K562 (cell line): Measurements from ENCODE around the gene VAMP8. TPM values are rescaled to one million over a fixed set of nuclear protein-coding genes. Genes with fewer than 3 reads are reported as not detected.

Experiments
- CTCF ChIP-seq, 3 experiments: IDR thresholded peaks in 2 of 3; conservative IDR thresholded peaks in 1 of 3; 2 replicates each; pipeline ENCODE4 v1.5.1; 2011 to 2012; ENCODE audit warnings: low read length in 3 of 3, mild to moderate bottlenecking in 3 of 3, control low read depth in 2 of 3, improper control_type of control experiment in 1 of 3, inconsistent platforms in 1 of 3, low read depth in 1 of 3, mixed read lengths in 1 of 3, moderate library complexity in 1 of 3; ENCODE audit not compliant: insufficient read depth in 2 of 3
- DNMT1 ChIP-seq: fragments of 450-650 bp; IDR thresholded peaks from 2 replicates; pipeline ENCODE4 v1.6.1; 2016; ENCODE audit warnings: antibody characterized with exemption, mild to moderate bottlenecking
- FOSL1 ChIP-seq: fragments of 200-800 bp; sonication (Bioruptor generic); conservative IDR thresholded peaks from 2 replicates; pipeline ENCODE4 v1.6.1; 2016; ENCODE audit warnings: missing genetic modification characterization, missing compliant biosample characterization
- MEF2D ChIP-seq: conservative IDR thresholded peaks from 2 replicates; pipeline ENCODE4 v1.6.1; 2016; ENCODE audit warnings: low read depth, missing genetic modification characterization, missing compliant biosample characterization
- MGA ChIP-seq: fragments of 450-650 bp; IDR thresholded peaks from 2 replicates; pipeline ENCODE4 v1.6.1; 2016; ENCODE audit warnings: mild to moderate bottlenecking, moderate library complexity
- PHB ChIP-seq: fragments of 250-450 bp; sonication (Bioruptor Pico); IDR thresholded peaks from 2 replicates; pipeline ENCODE4 v1.5.0; 2021
- SMAD4 ChIP-seq: fragments of 250-450 bp; sonication (Bioruptor Pico); conservative IDR thresholded peaks from 2 replicates; pipeline ENCODE4 v1.8.0; 2021; ENCODE audit warnings: inconsistent platforms, mild to moderate bottlenecking, moderate library complexity
- SNIP1 ChIP-seq: fragments of 450-650 bp; IDR thresholded peaks from 2 replicates; pipeline ENCODE4 v1.7.1; 2017; ENCODE audit warnings: low read depth, mild to moderate bottlenecking
- SRF ChIP-seq, 2 experiments: fragments of 250-450, 450-650 bp in 1 of 2; sonication (Bioruptor Pico) in 1 of 2; sonication (generic) in 1 of 2; formaldehyde crosslinking; IDR thresholded peaks; 2 replicates each; pipeline versions ENCODE4 v1.5.0 to v1.5.1; 2020 to 2022; ENCODE audit warnings: mild to moderate bottlenecking in 1 of 2, missing genetic modification reagents in 1 of 2
- ZNF311 ChIP-seq: fragments of 250-450 bp; sonication (Bioruptor Pico); IDR thresholded peaks from 2 replicates; pipeline ENCODE4 v1.4.0; 2020; ENCODE audit warnings: mild to moderate bottlenecking, moderate library complexity
- ZNF584 ChIP-seq: fragments of 200-800 bp; sonication (Bioruptor generic); IDR thresholded peaks from 2 replicates; pipeline ENCODE4 v1.6.1; 2016; ENCODE audit warnings: low read depth, mild to moderate bottlenecking, missing genetic modification characterization, missing compliant biosample characterization
- polyA plus RNA-seq, 8 experiments: library from polyadenylated mRNA; depleted of rRNA in 4 of 8; stranded (reverse) in 5 of 8; unstranded in 3 of 8; fragments of >200 nt; fragmentation: Nextera tagmentation in 2 of 8; fragmentation: Illumina TruSeq in 1 of 8; extraction: Ambion mirVana in 2 of 8; extraction: Trizol in 1 of 8; gene quantifications; 2 replicates each; pipeline versions ENCODE4 v1.2.1 to v1.2.3, GENCODE V29; 2011 to 2014; ENCODE audit warnings: inconsistent platforms in 1 of 8, missing spikeins in 1 of 8
- total RNA-seq, 7 experiments: library from RNA; depleted of rRNA in 6 of 7; stranded (reverse); fragments of >200 nt in 6 of 7; fragmentation: Illumina TruSeq in 2 of 7; extraction: Trizol in 2 of 7; gene quantifications; 2 replicates each; pipeline versions ENCODE4 v1.2.1 to v1.2.3, GENCODE V29; 2011 to 2021; ENCODE audit warnings: low replicate concordance in 1 of 7

Gene VAMP8
- total and polyA plus RNA-seq, 9 of the 15 experiments (the other 6 are each of a cell fraction or from before 2014, with no cell fraction given) = 107 to 571 (median 248) TPM

GRCh38 chr2:85611705-85612587 lies 34.6 kb downstream of the VAMP8 start, which contains the start of gene C2orf68 (continued):
- peak; percentile 89 for TF ChIP-seq MGA
- peak; percentile 37; the same call in 1 of the 2 replicates for TF ChIP-seq SMAD4 (CRISPR knock-in tag)
- 0 out of 6 replicates have a peak, but pooled peaks of 1 of the 3 experiments have one; percentile 11 for TF ChIP-seq CTCF (IDR thresholded peaks at IDR 0.05 in 2 of 3, conservative IDR thresholded peaks at IDR 0.05 in 1 of 3; ENCODE audit: insufficient read depth in 2 of 3, low read depth in 1 of 3, low read length in 3 of 3)
- no peak for TF ChIP-seq FOSL1 (tag)
- TF ChIP-seq DNMT1 = no peak
- no peak for TF ChIP-seq SNIP1
- peak in 1 of 2 experiments; percentile 61; a peak in 2 of 4 replicates for TF ChIP-seq SRF (CRISPR knock-in tag; IDR thresholded peaks at IDR 0.05)
- no peak for TF ChIP-seq ZNF584 (CRISPR knock-in tag)
- TF ChIP-seq PHB (CRISPR knock-in tag) = 0 out of 2 replicates have a peak, but pooled peaks have one; percentile 40
- TF ChIP-seq MEF2D (tag) = peak; percentile 49; the same call in 1 of the 2 replicates
- no peak for TF ChIP-seq ZNF311 (CRISPR knock-in tag)
